22Rv1 (cell line): Measurements from ENCODE around the gene KRT20.

ENCODE experiments used
- CTCF ChIP-seq: fragments of 450-650 bp; IDR thresholded peaks from 2 replicates; pipeline ENCODE4 v1.5.1; 2017; ENCODE audit warnings: mild to moderate bottlenecking
- ZFX ChIP-seq: fragments of 450-650 bp; IDR thresholded peaks from 2 replicates; pipeline ENCODE4 v1.6.1; 2017; ENCODE audit warnings: antibody characterized with exemption, borderline replicate concordance

- no peak for TF ChIP-seq CTCF
- no peak for TF ChIP-seq ZFX
These were observed 29.2 kb upstream of the KRT20 start for GRCh38 chr17:40914075-40914855.
